ENCODE data around the gene TAF6.

DNA sequence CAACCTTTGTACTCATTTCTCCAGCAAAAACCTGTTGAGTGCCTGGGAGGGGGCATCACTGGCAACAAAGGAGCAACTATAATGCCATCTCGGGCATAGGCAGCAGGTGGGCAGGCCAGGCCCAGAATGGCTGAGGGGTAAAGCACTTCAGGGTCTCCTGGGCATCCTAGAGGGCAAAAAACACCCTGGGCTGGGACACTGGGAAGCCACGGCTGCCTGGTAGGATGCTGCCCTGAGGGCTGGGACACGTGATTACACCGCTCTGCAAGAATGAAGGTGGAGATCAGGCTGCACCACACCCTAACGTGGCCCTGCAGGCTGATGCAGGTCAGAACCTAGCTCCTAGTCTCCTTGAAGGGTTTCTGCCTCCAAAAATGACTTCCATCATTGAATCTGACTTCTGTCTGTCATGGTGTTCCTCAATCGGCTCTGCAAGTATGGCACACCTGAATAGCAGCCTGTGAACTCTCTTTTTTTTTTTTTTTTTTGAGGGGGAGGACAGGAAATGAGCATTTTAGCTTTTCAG lies 43.9 kb upstream of the TAF6 start:
- TF ChIP-seq CTCF (IDR thresholded peaks at IDR 0.05) (no peak), POLR2A (IDR thresholded peaks at IDR 0.05) (no peak)

Measured in Peyer's patch (tissue), 4 donors.